NB4 (cell line): ENCODE results near the gene LRBA.

Experiments
- CTCF ChIP-seq: IDR thresholded peaks from one replicate; pipeline ENCODE4 v1.5.1; 2012; ENCODE audit warnings: low read depth, low read length
- POLR2A ChIP-seq: IDR thresholded peaks from 2 replicates; pipeline ENCODE4 v1.6.1; 2011; ENCODE audit warnings: mild to moderate bottlenecking; ENCODE audit not compliant: insufficient read length; ENCODE audit errors: extremely low read depth

DNA sequence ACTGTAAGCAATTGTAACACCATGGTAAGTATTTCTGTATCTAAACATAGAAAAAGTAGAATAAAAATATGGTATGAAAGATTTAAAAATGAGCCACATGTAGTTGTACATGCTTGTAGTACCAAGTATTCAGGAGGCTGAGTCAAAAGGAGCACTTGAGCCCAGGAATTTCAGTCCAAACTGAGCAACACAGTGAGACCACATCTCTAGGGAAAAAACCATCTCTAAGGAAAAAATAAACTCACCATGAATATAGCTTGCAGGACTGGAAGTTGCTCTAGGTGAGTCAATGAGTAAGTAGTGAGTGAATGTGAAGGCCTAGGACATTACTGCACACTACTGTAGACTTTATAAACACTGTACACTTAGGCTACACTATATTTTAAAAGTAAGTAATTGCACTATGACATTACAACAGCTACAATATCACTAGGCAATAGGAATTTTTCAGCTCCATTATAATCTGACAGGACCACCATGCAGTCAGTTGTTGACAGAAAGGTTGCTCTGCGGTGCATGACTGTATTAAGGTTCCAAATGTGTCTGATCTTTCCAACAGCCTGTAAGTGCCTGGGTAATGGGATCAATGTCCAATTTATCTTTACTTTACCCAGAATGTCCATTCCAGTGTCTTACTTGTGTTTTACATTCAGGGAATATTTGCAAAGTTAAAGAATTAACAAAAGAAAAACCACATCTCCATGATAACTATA lies 28.9 kb upstream of the LRBA start:
- TF ChIP-seq POLR2A (no peak), CTCF (no peak)
